ENCODE measurements around the gene NQO1.

DNA sequence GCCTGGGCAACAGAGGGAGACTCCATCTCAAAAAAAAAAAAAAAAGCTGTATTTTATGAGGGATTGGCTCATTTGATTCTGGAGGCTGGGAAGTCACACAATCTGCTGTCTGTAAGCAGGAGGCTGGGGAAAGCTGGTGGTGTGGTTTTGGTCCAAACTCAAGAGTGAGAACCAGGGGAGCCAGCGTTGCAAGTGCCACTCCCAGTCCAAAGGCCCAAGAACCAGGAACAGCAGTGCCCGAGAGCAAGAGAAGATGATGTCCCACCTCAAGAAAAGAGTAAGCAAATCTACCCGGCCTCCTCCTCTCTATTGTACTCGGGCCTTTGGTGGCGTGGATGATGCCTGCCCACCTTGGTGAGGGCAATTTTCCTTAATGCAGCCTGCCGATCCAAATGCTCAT lies 5.7 kb upstream of the NQO1 start:
- TF ChIP-seq ZNF274 (IDR thresholded peaks at IDR 0.05; ENCODE audit: low read depth, low read length) (no peak), SUZ12 (IDR thresholded peaks at IDR 0.05; ENCODE audit: extremely low read depth, insufficient read depth, insufficient read length) (no peak), YY1 (IDR thresholded peaks at IDR 0.05; ENCODE audit: insufficient read depth, insufficient read length) (no peak)

All from NT2/D1 (cell line).